WERI-Rb-1 (cell line): ENCODE data around the gene CHD1L.

Experiments used
- DNase-seq: peaks from one replicate; pipeline ENCODE4 v3.0.0-alpha.2; 2020
- H3K27ac ChIP-seq: fragments of 250-450 bp; sonication (Bioruptor Pico); 2 replicates; pipeline ENCODE4 v1.5.1; 2020; ENCODE audit warnings: mild to moderate bottlenecking, moderate library complexity
- H3K27me3 ChIP-seq: fragments of 250-450 bp; sonication (Bioruptor Pico); 2 replicates; pipeline ENCODE4 v1.5.1; 2021; ENCODE audit warnings: mild to moderate bottlenecking, low read depth, moderate library complexity; ENCODE audit not compliant: insufficient read depth, severe bottlenecking
- H3K36me3 ChIP-seq: fragments of 250-450 bp; sonication (Bioruptor Pico); 2 replicates; pipeline ENCODE4 v1.5.1; 2020; ENCODE audit warnings: mild to moderate bottlenecking, moderate library complexity
- H3K4me3 ChIP-seq: 2 replicates; pipeline ENCODE4 v1.5.1; 2011; ENCODE audit warnings: low read depth, mild to moderate bottlenecking, control low read depth, low read length
- H3K9me3 ChIP-seq: fragments of 250-450 bp; sonication (Bioruptor Pico); 2 replicates; pipeline ENCODE4 v1.5.1; 2021; ENCODE audit warnings: mild to moderate bottlenecking, moderate library complexity; ENCODE audit not compliant: severe bottlenecking
- CTCF ChIP-seq: IDR thresholded peaks from 2 replicates; pipeline ENCODE4 v1.5.1; 2011; ENCODE audit warnings: low read depth, mild to moderate bottlenecking, control low read depth, inconsistent platforms, low read length

Gene CHD1L

DNA sequence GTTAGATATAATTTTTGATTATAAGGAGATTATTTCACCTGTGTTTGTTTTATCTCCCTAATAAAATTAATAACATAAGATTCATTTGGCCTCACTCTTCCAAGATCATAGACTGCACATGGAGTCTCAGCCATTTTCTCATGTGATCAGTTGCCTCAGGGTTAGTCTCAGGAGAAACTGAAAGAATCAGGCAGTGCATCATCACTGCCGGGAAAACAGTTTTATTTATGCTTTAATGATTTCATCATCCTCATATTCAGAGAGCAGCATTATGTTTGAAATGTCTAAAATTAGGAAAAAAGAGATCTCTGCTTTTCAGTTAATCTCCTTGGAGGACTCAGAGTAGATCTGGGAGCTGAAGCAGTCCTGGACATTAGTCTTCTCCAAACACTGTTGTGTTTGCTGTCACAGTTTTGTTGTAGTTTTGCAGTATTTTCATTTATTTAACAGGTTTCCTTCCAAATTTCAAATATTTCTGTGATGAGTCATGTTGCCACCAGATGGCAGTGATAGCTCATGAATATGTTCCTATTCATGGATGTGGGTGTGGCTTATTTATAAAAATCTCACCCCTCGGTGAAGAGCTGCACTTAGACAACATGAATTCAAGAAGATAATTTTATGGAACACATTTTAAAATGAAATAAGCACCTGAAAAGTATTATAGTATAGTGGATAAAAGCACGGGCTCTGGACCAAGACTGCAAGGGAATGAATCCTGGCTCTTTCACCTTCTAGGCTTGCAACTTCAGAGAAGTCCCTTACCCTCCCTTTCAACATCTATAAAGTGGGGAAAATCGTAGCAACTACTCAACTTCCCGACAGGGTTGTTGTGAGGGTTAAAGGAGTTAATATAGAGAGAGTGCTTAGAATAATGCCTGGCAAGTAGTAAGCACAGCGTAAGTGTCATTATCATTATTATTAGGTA lies 31.2 kb downstream of the CHD1L start:
- TF ChIP-seq CTCF, result peak; percentile 65
- Histone ChIP-seq H3K27me3 (no peaks in the 10 kb centered on the region), H3K9me3 (no peaks in the 10 kb centered on the region), H3K36me3 (peaks cover 85% of the 10 kb centered on the region), H3K4me3 (no peak overlapping the region), H3K27ac (no peak overlapping the region)
- peak; percentile 48 for DNase-seq

GRCh38 chr1:147281950-147282349 lies 39.5 kb downstream of the CHD1L start:
- TF ChIP-seq CTCF, result no peak
- DNase-seq, result no peak
- H3K4me3 ChIP-seq, result no peak overlapping the region
- peaks cover 95% of the 10 kb centered on the region for H3K36me3 ChIP-seq
- H3K27me3 ChIP-seq, result no peaks in the 10 kb centered on the region
- no peak overlapping the region for H3K27ac ChIP-seq
- no peaks in the 10 kb centered on the region for H3K9me3 ChIP-seq

DNA sequence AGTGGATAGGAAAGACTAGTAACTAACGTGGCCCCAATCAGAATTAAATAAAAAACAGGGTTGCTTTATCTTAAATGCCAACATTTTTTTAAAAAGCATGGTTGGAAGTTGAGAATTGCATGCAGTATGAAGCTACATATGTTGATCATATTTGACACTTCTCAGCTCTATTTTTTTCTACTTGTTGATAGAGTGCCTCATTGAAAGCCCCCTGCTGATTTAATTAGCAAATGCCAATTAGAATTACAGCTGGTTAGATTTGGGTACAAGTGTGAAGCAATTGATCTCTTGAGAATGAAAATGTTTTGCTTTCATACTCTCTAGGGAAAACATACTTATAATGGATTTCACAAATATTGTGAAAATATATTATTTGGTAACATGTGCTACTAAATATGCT lies 40.5 kb downstream of the CHD1L start:
- Histone ChIP-seq H3K36me3 (peaks cover 95% of the 10 kb centered on the region), H3K27me3 (no peaks in the 10 kb centered on the region), H3K4me3 (no peak overlapping the region), H3K9me3 (no peaks in the 10 kb centered on the region), H3K27ac (no peak overlapping the region)
- TF ChIP-seq CTCF, result no peak
- no peak for DNase-seq

DNA sequence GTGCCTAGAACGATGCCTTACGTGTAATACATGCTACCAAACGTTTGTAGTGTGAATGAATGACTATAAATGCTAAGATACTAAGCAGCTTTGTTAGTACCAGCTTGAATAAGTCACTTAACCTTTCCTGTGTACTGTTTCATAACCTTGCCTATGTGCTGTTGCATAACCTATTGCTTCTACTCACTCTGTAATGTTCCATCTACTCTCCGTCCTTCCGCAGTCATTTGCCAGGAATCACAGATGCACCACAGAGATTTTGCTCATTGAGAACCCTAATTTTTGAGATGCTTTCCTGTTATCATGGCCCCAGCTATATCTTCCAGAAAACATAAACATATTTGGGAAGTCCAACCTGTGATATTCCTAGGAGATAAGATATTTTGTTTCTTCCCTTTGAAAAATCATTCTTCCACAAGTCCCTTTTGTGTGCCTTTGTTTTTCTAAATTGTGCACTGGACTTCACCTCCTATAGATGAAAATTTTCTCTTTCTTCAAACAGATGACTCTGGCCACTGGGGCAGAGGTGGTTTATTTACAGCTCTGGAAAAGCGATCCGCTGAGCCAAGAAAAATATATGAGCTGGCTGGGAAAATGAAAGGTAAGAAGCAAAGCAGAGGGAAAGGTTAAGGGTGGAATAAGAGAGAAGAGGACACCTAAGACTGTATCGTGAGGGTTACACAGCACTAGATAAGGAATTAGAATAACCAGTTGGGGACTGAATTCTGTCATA lies 44.8 kb downstream of the CHD1L start:
- no peak for TF ChIP-seq CTCF
- H3K36me3 ChIP-seq, result peaks cover 99% of the 10 kb centered on the region
- no peak for DNase-seq

GRCh38 chr1:147292012-147292411 lies 49.5 kb downstream of the CHD1L start:
- Histone ChIP-seq H3K27me3 (no peaks in the 10 kb centered on the region), H3K27ac (no peak overlapping the region), H3K36me3 (peaks cover 99% of the 10 kb centered on the region), H3K9me3 (peaks cover 4% of the 10 kb centered on the region), H3K4me3 (no peak overlapping the region)
- DNase-seq, result no peak
- TF ChIP-seq CTCF, result no peak

More for the DNA sequence above, 44.8 kb downstream of the CHD1L start:
- no peak overlapping the region for H3K27ac ChIP-seq
- H3K27me3 ChIP-seq, result no peaks in the 10 kb centered on the region
- no peaks in the 10 kb centered on the region for H3K9me3 ChIP-seq
- H3K4me3 ChIP-seq, result no peak overlapping the region
